22Rv1 (cell line): Measurements from ENCODE around the gene CERS1.

Experiments
- CTCF ChIP-seq: fragments of 450-650 bp; IDR thresholded peaks from 2 replicates; pipeline ENCODE4 v1.5.1; 2017; ENCODE audit warnings: mild to moderate bottlenecking
- ZFX ChIP-seq: fragments of 450-650 bp; IDR thresholded peaks from 2 replicates; pipeline ENCODE4 v1.6.1; 2017; ENCODE audit warnings: antibody characterized with exemption, borderline replicate concordance

- no peak for TF ChIP-seq CTCF
- no peak for TF ChIP-seq ZFX
Measured at GRCh38 chr19:18932216-18932841, 36.4 kb upstream of the CERS1 start.
